A673 (cell line): ENCODE measurements around the gene ETNK2. TPM values are rescaled to one million over a fixed set of nuclear protein-coding genes. Genes with fewer than 3 reads are reported as not detected.

Experiments
- BruUV-seq: library from RNA; stranded (reverse); fragments of 400-500 nt; replicated peaks from 2 replicates; lab custom pipeline; 2021; lab: Mats Ljungman, UMichigan
- CTCF ChIA-PET: fragments of 300-600 bp; sonication (Branson Sonifier 250); formaldehyde crosslinking; loops from one replicate; lab custom pipeline; 2022; ENCODE audit warnings: antibody characterized with exemption; lab: Charles Lee
- POLR2A ChIA-PET: fragments of 300-600 bp; sonication (Branson Sonifier 250); formaldehyde crosslinking; loops from one replicate; lab custom pipeline; 2022; ENCODE audit warnings: antibody characterized with exemption; ENCODE audit not compliant: low non-redundant PET; lab: Charles Lee
- DNase-seq: peaks from one replicate; pipeline ENCODE4 v3.0.0-alpha.2; 2015; ENCODE audit warnings: low spot score
- H3K27ac ChIP-seq: fragments of 200-600 bp; sonication (generic); 2 replicates; pipeline ENCODE4 v1.5.1; 2016; ENCODE audit warnings: mixed run types, low read depth, mild to moderate bottlenecking, mixed read lengths, antibody characterized with exemption, low read length; ENCODE audit not compliant: poor library complexity, severe bottlenecking
- H3K27me3 ChIP-seq: fragments of 200-600 bp; sonication (generic); replicated peaks from 2 replicates; pipeline ENCODE4 v1.6.1; 2017; ENCODE audit warnings: mixed run types, low read depth, mild to moderate bottlenecking, mixed read lengths, antibody characterized with exemption, low read length; ENCODE audit not compliant: insufficient read depth, poor library complexity
- H3K36me3 ChIP-seq: fragments of 200-600 bp; sonication (generic); 2 replicates; pipeline ENCODE4 v1.6.1; 2016; ENCODE audit warnings: mixed run types, mild to moderate bottlenecking, mixed read lengths, antibody characterized with exemption, low read length; ENCODE audit not compliant: insufficient read depth, poor library complexity, severe bottlenecking
- H3K4me1 ChIP-seq: fragments of 200-600 bp; sonication (generic); 2 replicates; pipeline ENCODE4 v1.6.1; 2017; ENCODE audit warnings: mixed run types, mild to moderate bottlenecking, mixed read lengths, antibody characterized with exemption, low read length; ENCODE audit not compliant: insufficient read depth, poor library complexity, severe bottlenecking
- H3K4me3 ChIP-seq: fragments of 200-600 bp; sonication (generic); 2 replicates; pipeline ENCODE4 v1.5.1; 2016; ENCODE audit warnings: low read depth, mixed run types, mild to moderate bottlenecking, mixed read lengths, low read length; ENCODE audit not compliant: poor library complexity, severe bottlenecking
- H3K9me3 ChIP-seq: fragments of 200-600 bp; sonication (generic); 2 replicates; pipeline ENCODE4 v1.6.1; 2016; ENCODE audit warnings: mixed run types, low read depth, mild to moderate bottlenecking, mixed read lengths, antibody characterized with exemption, low read length; ENCODE audit not compliant: poor library complexity, severe bottlenecking
- EZH2 ChIP-seq: fragments of 200-600 bp; sonication (generic); IDR thresholded peaks from 2 replicates; pipeline ENCODE4 v1.6.1; 2017; ENCODE audit warnings: borderline replicate concordance, low read depth, mild to moderate bottlenecking, mixed read lengths, antibody characterized with exemption, low read length; ENCODE audit not compliant: poor library complexity, severe bottlenecking
- intact Hi-C: fragments of 100-400 bp; cut with micrococcal nuclease; formaldehyde crosslinking; loops from one replicate; pipeline ENCODE4 v1.10.0; 2022; ENCODE audit not compliant: unreplicated experiment
- total RNA-seq: library from RNA; stranded (reverse); gene quantifications from 2 replicates; pipeline ENCODE4 v1.2.3, GENCODE V29; 2021
- TF ChIP-seq, protein P1 (sequence below): fragments of 300-800, 200-600 bp; sonication (generic); conservative IDR thresholded peaks from 2 replicates; pipeline ENCODE4 v1.5.1; 2017; ENCODE audit warnings: low read depth, mild to moderate bottlenecking, antibody characterized with exemption, low read length, moderate library complexity, mixed read lengths

Gene ETNK2
- total RNA-seq, 1 experiment from 2014 or later = 8.3 TPM

DNA sequence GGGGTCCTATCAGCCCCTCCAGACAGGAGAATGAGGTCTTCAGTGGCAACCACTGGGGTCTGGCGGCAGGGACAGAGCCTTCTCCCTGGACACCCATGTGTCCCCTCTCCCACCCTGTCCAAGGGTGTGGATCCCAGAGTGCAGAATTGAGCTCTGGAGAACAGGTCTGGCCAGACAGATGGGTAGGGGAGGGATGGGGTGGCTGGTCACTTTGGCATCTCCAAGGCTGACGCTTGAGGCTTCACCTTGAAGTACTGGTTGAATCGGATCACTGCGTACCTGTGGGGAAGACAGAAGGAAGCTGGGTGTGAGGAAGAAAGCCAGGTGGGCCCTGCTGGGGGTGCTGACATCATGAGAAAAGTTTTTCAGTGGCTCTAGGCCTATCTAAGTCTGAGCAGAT lies 19.9 kb downstream of the ETNK2 start:
- no peaks in the 10 kb centered on the region for H3K9me3 ChIP-seq
- no peaks in the 10 kb centered on the region for H3K36me3 ChIP-seq
- DNase-seq = no peak
- ChIA-PET POLR2A (no interaction called here), CTCF (no interaction called here)
- no peak overlapping the region for H3K27ac ChIP-seq
- H3K4me1 ChIP-seq = peaks cover 34% of the 10 kb centered on the region
- no TSS peak for BruUV-seq
- TF ChIP-seq EZH2 = no peak
- TF ChIP-seq, protein P1, sequence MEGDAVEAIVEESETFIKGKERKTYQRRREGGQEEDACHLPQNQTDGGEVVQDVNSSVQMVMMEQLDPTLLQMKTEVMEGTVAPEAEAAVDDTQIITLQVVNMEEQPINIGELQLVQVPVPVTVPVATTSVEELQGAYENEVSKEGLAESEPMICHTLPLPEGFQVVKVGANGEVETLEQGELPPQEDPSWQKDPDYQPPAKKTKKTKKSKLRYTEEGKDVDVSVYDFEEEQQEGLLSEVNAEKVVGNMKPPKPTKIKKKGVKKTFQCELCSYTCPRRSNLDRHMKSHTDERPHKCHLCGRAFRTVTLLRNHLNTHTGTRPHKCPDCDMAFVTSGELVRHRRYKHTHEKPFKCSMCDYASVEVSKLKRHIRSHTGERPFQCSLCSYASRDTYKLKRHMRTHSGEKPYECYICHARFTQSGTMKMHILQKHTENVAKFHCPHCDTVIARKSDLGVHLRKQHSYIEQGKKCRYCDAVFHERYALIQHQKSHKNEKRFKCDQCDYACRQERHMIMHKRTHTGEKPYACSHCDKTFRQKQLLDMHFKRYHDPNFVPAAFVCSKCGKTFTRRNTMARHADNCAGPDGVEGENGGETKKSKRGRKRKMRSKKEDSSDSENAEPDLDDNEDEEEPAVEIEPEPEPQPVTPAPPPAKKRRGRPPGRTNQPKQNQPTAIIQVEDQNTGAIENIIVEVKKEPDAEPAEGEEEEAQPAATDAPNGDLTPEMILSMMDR = no peak
- no peaks in the 10 kb centered on the region for H3K27me3 ChIP-seq
- no peak overlapping the region for H3K4me3 ChIP-seq
- intact Hi-C loops = no loop called here

DNA sequence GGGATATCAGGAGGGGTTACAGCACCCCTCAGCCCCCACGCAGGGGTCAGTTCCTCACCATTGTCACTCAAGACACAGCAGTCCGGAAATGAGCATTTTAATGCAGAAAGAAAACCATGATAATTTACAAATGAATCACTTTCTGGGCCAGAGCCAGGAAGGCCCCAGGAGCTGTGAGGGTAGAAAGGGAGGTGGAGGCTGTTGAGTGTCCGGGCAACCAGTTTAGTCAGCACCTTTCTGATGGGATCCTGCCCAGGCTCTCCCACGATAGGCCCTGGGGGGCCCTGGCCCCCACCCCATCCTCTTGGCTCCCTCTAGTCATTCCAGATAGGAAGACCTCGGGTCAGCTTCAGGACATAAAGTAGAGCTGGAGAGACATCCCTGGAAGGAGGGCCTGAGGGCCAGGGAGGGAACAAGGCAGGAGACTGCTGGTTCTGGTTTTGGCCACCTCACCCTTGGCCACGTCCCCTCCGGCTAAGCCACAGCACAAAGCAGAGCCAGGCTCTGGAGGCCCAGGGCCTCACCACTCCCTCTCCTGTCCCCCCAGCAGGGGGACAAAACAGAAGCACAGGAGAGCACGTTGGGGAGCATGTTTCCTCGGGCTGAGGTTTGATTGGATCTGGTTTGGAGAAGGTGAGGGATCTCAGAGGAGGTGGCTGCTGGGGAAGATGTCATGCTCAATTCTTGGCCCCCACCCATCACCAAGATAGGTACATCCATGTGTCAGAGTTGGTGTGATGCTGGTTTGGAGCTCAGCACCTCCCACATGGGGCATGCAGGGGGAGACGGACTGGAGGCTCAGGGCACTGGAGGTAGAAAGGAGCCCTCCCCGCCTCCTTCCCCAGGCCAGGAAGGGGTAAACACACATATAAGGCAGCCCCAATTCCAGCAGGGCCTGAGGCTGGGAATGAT lies 20.6 kb downstream of the ETNK2 start:
- Histone ChIP-seq H3K9me3 (no peaks in the 10 kb centered on the region), H3K4me1 (peaks cover 36% of the 10 kb centered on the region), H3K27me3 (no peaks in the 10 kb centered on the region), H3K4me3 (no peak overlapping the region), H3K36me3 (no peaks in the 10 kb centered on the region), H3K27ac (no peak overlapping the region)
- ChIA-PET POLR2A (interaction anchor here (0.6 kb wide), 1 partner anchor 61 kb away, joined by 3 read pairs; no protein-coding TSS in a partner anchor), CTCF (interaction anchor here (0.9 to 1.5 kb wide), 2 partner anchors 232 to 260 kb away, joined by 3 to 10 read pairs; no protein-coding TSS in a partner anchor)
- TF ChIP-seq EZH2 = no peak
- TF ChIP-seq, protein P1 = 0 out of 2 replicates have a peak, but pooled peaks have one; percentile 11
- intact Hi-C loops = no loop called here
- peak; percentile 90 for DNase-seq
- no TSS peak for BruUV-seq

DNA sequence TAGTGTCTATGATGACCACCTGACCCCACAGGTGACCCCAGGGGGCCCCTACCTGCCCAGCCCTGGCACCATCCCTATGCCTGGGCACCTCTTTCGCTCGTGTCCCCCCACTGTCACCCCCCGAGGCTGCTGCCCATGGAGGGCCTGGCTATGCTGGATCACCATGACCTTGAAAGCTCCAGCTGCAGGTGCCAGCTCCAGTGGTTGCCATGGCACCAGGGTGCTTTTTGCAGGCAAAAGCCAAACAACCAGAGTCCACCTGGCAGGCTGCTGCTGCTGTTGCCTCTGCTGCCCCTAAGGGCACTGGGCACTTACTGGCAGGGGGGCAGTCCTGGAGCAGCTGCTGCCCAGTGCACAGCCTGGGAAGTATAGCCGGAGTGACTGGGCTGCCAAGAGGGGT lies 21.7 kb downstream of the ETNK2 start:
- POLR2A ChIA-PET = no interaction called here
- CTCF ChIA-PET = interaction anchor here (0.6 to 2.5 kb wide), 3 partner anchors 259 to 319 kb away, joined by 4 to 10 read pairs (median 7); partner anchors contain the start of gene SNRPE
- DNase-seq = no peak
- H3K4me1 ChIP-seq = peaks cover 36% of the 10 kb centered on the region
- H3K4me3 ChIP-seq = no peak overlapping the region
- TF ChIP-seq, protein P1 = no peak
- TF ChIP-seq EZH2 = no peak
- H3K36me3 ChIP-seq = no peaks in the 10 kb centered on the region
- H3K9me3 ChIP-seq = no peaks in the 10 kb centered on the region
- no TSS peak for BruUV-seq
- no peaks in the 10 kb centered on the region for H3K27me3 ChIP-seq
- H3K27ac ChIP-seq = no peak overlapping the region
- intact Hi-C loops = no loop called here
